Measurements from ENCODE around the gene CPS1.

The CPS1 gene

GRCh38 chr2:210556329-210556980 is at the start of gene CPS1:
CPS1 (plus strand) TSS chr2:210556599; CDS start chr2:210556734, 135 bp downstream.
- no peak for DNase-seq (ENCODE audit: low read depth in 3 of 3)

DNA sequence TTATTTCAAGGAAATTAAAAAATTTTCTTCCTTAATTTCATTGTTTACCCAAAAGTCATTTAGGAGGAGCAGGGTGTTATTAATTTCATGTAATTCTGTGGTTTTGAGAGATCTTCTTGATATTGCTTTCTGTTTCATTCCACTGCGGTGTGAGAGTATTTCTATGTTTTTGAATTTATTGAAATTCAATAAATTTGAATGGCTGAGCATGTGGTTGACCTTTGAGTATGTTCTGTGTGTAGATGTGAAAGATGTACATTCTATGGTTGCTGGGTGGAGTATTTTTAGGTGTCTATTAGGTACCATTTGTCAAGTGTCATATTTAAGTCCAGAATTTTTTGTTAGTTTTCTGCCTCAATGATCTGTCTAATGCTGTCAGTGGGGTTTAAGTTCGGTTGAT is 40.5 kb upstream of the CPS1 start:
- DNase-seq (ENCODE audit: low read depth in 3 of 3), result no peak

GRCh38 chr2:210517264-210517663 is 39.1 kb upstream of the CPS1 start:
- DNase-seq (ENCODE audit: low read depth in 3 of 3), result no peak

GRCh38 chr2:210519594-210519993 is 36.8 kb upstream of the CPS1 start:
- no peak for DNase-seq (ENCODE audit: low read depth in 3 of 3)

DNA sequence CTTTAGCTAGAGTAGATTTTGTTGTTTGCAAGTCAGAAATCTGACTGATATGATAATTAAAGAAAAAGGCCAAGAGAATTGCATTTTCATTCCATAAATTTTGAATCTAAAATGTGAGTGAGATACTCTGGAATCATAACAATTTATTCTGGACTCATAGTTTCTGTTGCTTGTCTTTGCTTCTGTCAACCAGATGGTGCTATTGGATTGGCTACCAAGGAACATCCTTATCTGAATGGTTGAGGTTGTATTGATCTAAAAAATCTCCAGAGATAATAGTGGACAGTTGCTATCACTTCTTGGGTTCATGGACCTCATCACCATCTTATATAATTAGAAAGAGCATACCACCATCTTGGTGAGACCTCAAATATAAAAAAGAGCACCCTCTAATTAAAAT is 34.0 kb upstream of the CPS1 start:
- DNase-seq (ENCODE audit: low read depth in 3 of 3), result no peak

- DNase-seq (ENCODE audit: low read depth in 3 of 3), result no peak
These were observed 32.6 kb upstream of the CPS1 start for GRCh38 chr2:210523650-210524289.

DNA sequence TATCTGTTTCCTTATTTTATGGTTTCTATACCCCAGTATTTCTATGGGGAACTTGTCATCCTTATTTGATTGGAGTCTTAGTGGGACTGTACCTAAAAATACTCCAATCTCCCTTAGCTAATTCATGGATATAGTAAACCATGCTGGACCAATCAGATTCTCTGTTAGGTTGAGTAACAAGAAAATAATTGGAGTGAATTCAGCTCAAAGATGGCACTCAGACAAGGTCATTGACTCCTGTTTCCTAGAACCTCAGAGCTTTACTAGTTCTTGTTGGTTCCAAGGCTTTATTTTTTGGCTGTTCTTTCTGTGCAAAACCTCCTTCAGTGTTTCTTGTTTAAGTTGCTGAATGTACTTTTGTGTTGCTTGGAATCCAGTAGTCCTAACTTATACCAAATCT is 31.9 kb upstream of the CPS1 start:
- no peak for DNase-seq (ENCODE audit: low read depth in 3 of 3)

GRCh38 chr2:210527286-210527685 is 29.1 kb upstream of the CPS1 start:
- DNase-seq (ENCODE audit: low read depth in 3 of 3), result no peak

GRCh38 chr2:210528716-210529115 is 27.7 kb upstream of the CPS1 start:
- no peak for DNase-seq (ENCODE audit: low read depth in 3 of 3)

GRCh38 chr2:210531050-210531449 is 25.3 kb upstream of the CPS1 start:
- no peak for DNase-seq (ENCODE audit: low read depth in 3 of 3)

GRCh38 chr2:210531482-210531881 is 24.9 kb upstream of the CPS1 start:
- no peak for DNase-seq (ENCODE audit: low read depth in 3 of 3)

- DNase-seq (ENCODE audit: low read depth in 3 of 3), result no peak
These were observed 23.0 kb upstream of the CPS1 start for GRCh38 chr2:210533389-210533788.

DNA sequence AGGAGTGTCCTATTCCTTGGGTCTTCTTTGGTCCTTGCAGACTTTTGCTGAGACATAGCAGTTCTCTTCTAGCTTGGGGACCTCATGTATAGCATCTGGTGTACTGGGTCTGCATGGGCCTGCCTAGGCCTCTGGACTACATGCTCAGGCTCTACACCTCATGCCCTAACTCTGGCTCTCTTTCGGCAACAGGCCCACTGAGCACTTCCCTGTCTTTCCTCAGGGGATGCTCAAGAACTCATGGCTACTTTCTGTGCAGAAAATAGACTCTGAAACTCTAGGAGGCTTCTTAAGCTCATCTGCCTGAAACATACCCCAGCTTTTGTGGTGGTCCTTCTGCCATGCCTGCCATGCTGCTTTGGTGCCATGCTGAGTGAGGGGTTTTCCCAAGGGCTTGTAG is 21.5 kb upstream of the CPS1 start:
- no peak for DNase-seq (ENCODE audit: low read depth in 3 of 3)

DNA sequence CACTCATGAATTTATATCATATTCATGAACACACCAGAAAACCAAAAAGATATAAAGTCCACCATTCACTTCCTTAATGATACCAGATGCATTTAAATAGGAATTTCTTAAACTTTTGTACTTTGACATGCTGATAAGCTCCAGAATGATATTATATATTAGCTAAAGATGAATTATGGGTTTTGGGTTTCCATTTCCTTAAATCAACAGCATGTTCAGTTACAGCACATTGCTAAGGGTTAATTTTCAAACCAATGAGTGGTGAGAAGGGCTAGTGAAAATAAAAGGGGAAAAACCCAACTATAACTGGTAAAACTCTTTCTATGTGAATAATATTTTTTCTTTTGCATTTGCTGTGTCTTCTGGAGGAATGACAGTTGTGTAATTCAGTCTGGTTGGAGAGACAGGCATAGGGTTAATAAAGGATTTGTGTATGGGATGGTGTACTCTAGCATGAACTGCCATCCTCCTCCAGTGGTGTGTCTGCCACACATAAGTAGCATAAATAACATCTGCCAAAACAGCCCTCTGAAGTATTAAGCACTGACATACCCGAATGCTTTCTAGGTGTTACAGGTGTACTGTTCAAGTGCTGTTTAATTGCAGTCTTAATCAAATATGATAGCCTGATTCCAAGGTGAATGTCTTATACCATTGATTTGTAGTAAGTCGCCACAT is 19.3 kb upstream of the CPS1 start:
- DNase-seq (ENCODE audit: low read depth in 3 of 3), result no peak

GRCh38 chr2:210539035-210539434 is 17.4 kb upstream of the CPS1 start:
- DNase-seq (ENCODE audit: low read depth in 3 of 3), result no peak

GRCh38 chr2:210539578-210540416 is 16.6 kb upstream of the CPS1 start:
- no peak for DNase-seq (ENCODE audit: low read depth in 3 of 3)

GRCh38 chr2:210540471-210540870 is 15.9 kb upstream of the CPS1 start:
- DNase-seq (ENCODE audit: low read depth in 3 of 3), result no peak

GRCh38 chr2:210540900-210541289 is 15.5 kb upstream of the CPS1 start:
- DNase-seq (ENCODE audit: low read depth in 3 of 3), result no peak

DNA sequence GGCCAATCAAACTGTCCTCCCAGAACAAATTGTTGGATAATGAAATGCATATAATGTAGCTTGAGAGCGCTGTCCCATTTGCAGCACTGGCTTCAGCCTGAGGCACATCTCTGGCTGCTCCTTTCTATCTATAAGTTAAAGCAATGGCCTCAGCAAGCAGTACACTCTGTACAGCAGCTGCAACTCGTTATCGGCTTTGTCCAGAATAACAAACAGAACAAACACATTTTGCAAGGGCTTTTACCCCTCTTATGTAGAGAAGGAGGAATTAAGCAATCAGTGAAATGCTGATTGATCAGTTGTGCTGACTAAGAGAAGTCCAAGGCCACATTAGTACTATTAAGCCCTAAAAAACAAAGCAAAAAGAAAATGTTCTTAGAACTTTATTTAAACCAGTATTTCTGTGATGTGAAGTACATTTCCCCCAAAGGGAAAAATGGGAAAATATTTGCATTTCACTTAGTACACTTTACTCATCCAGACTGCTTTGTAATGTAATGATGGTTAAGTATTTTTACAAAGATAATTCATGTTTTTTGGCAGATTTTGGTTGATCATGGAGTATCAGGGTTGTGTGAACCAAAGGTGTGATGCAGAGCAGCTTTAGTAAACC is 15.0 kb upstream of the CPS1 start:
- no peak for DNase-seq (ENCODE audit: low read depth in 3 of 3)

- DNase-seq (ENCODE audit: low read depth in 3 of 3), result no peak
These were observed 12.3 kb upstream of the CPS1 start for GRCh38 chr2:210544007-210544590.

- DNase-seq (ENCODE audit: low read depth in 3 of 3), result no peak
These were observed 11.6 kb upstream of the CPS1 start for GRCh38 chr2:210544831-210545230.

All from stimulated activated CD4-positive, alpha-beta T cell treated with anti-CD3 and anti-CD28 coated beads, TNF-alpha, amount 100 ng/mL, for 4 hours (primary cell).